ENCODE results near the gene CNGB1.

CNGB1 gene

GRCh38 chr16:57970970-57971369, at the start of gene CNGB1:
Gene CNGB1, minus strand, starts transcription at chr16:57971128. Its CDS starts 3,842 bp downstream, at chr16:57967286.
- Histone ChIP-seq H2AFZ (ENCODE audit: low read depth, low read length) (no peak within 1 kb of the TSS), H3K4me3 (ENCODE audit: low read depth in 1 of 2, low read length in 2 of 2) (no peak within 1 kb of the TSS), H3K36me3 (ENCODE audit: insufficient read depth, low read length) (no peaks in the 10 kb centered on the region), H3K27me3 (ENCODE audit: insufficient read depth, low read length, poor library complexity) (no peaks in the 10 kb centered on the region), H3K9ac (ENCODE audit: low read depth, low read length) (no peak within 1 kb of the TSS), H3K4me1 (ENCODE audit: insufficient read depth, low read length) (no peaks in the 10 kb centered on the region), H3K27ac (ENCODE audit: low read length) (no peak within 1 kb of the TSS), H3K79me2 (ENCODE audit: insufficient read depth, low read length) (no peaks in the 10 kb centered on the region), H4K20me1 (ENCODE audit: insufficient read depth, low read length) (no peaks in the 10 kb centered on the region), H3K9me3 (ENCODE audit: insufficient read depth, low read length, severe bottlenecking) (no peaks in the 10 kb centered on the region), H3K4me2 (ENCODE audit: insufficient read depth, low read length) (no peak within 1 kb of the TSS)
- ATAC-seq (ENCODE audit: insufficient read depth, low read depth) (no peak), DNase-seq (no peak)
- TF ChIP-seq CTCF (IDR thresholded peaks at IDR 0.05; ENCODE audit: borderline replicate concordance, extremely low read depth, low read length, poor library complexity, severe bottlenecking) (no peak), EZH2 (IDR thresholded peaks at IDR 0.05; ENCODE audit: borderline replicate concordance, low read depth, low read length, severe bottlenecking) (no peak)

GRCh38 chr16:58019866-58020538, 49.1 kb upstream of the CNGB1 start:
- no peak overlapping the region for H3K9ac ChIP-seq (ENCODE audit: low read depth, low read length)
- DNase-seq = no peak
- ATAC-seq (ENCODE audit: insufficient read depth, low read depth) = peak; percentile 34
- peaks cover 7% of the 10 kb centered on the region; the same call in 1 of the 2 replicates for H4K20me1 ChIP-seq (ENCODE audit: insufficient read depth, low read length)
- peaks cover 1% of the 10 kb centered on the region; the same call in 1 of the 2 replicates for H3K4me1 ChIP-seq (ENCODE audit: insufficient read depth, low read length)
- no peak for TF ChIP-seq EZH2 (IDR thresholded peaks at IDR 0.05; ENCODE audit: borderline replicate concordance, low read depth, low read length, severe bottlenecking)
- no peak for TF ChIP-seq CTCF (IDR thresholded peaks at IDR 0.05; ENCODE audit: borderline replicate concordance, extremely low read depth, low read length, poor library complexity, severe bottlenecking)
- no peak overlapping the region for H3K4me3 ChIP-seq (ENCODE audit: low read depth in 1 of 2, low read length in 2 of 2)
- no peak overlapping the region for H3K27ac ChIP-seq (ENCODE audit: low read length)
- peaks cover 12% of the 10 kb centered on the region for H3K36me3 ChIP-seq (ENCODE audit: insufficient read depth, low read length)
- H3K9me3 ChIP-seq (ENCODE audit: insufficient read depth, low read length, severe bottlenecking) = no peaks in the 10 kb centered on the region
- H3K27me3 ChIP-seq (ENCODE audit: insufficient read depth, low read length, poor library complexity) = no peaks in the 10 kb centered on the region
- H2AFZ ChIP-seq (ENCODE audit: low read depth, low read length) = no peak overlapping the region
- no peak overlapping the region for H3K4me2 ChIP-seq (ENCODE audit: insufficient read depth, low read length)
- no peaks in the 10 kb centered on the region for H3K79me2 ChIP-seq (ENCODE audit: insufficient read depth, low read length)

- Histone ChIP-seq H3K4me2 (ENCODE audit: insufficient read depth, low read length) (no peak overlapping the region), H3K9me3 (ENCODE audit: insufficient read depth, low read length, severe bottlenecking) (no peaks in the 10 kb centered on the region), H4K20me1 (ENCODE audit: insufficient read depth, low read length) (0 out of 2 replicates have a peak, but pooled peaks cover 4% of the 10 kb centered on the region), H3K36me3 (ENCODE audit: insufficient read depth, low read length) (peaks cover 12% of the 10 kb centered on the region), H2AFZ (ENCODE audit: low read depth, low read length) (no peak overlapping the region), H3K4me3 (ENCODE audit: low read depth in 1 of 2, low read length in 2 of 2) (no peak overlapping the region), H3K4me1 (ENCODE audit: insufficient read depth, low read length) (no peaks in the 10 kb centered on the region), H3K9ac (ENCODE audit: low read depth, low read length) (no peak overlapping the region), H3K27ac (ENCODE audit: low read length) (no peak overlapping the region), H3K79me2 (ENCODE audit: insufficient read depth, low read length) (no peaks in the 10 kb centered on the region), H3K27me3 (ENCODE audit: insufficient read depth, low read length, poor library complexity) (no peaks in the 10 kb centered on the region)
- no peak for ATAC-seq (ENCODE audit: insufficient read depth, low read depth)
- no peak for TF ChIP-seq EZH2 (IDR thresholded peaks at IDR 0.05; ENCODE audit: borderline replicate concordance, low read depth, low read length, severe bottlenecking)
- TF ChIP-seq CTCF (IDR thresholded peaks at IDR 0.05; ENCODE audit: borderline replicate concordance, extremely low read depth, low read length, poor library complexity, severe bottlenecking) = peak; percentile 27
- DNase-seq = no peak
Measured at GRCh38 chr16:58018803-58019202, 47.9 kb upstream of the CNGB1 start.

All from DND-41 (cell line).